Measurements from ENCODE around the gene CIDEA. TPM values are rescaled to one million over a fixed set of nuclear protein-coding genes. Genes with fewer than 3 reads are reported as not detected.
A peak's percentile ranks its signal among the peaks of the same experiment; 100 is the strongest.
"Not testable (repeated sequence)": the region's sequence is repeated elsewhere in the genome, so short reads cannot be mapped to it uniquely, and the experiment has no call there.

CIDEA gene
- not detected for total RNA-seq

GRCh38 chr18:12254136-12254819 lies at the start of gene CIDEA:
TSS of gene CIDEA (plus strand) at chr18:12254361. CDS start at chr18:12254384, 23 bp downstream.
- peaks cover 50% of the 10 kb centered on the region for H3K27me3 Mint-ChIP-seq
- H3K36me3 Mint-ChIP-seq = no peaks in the 10 kb centered on the region
- no peak within 1 kb of the TSS for H3K27ac Mint-ChIP-seq
- no peak for DNase-seq
- POLR2A ChIA-PET = no interaction called here
- no peaks in the 10 kb centered on the region for H3K9me3 Mint-ChIP-seq
- ATAC-seq (ENCODE audit: low read depth) = no peak
- no peaks in the 10 kb centered on the region for H3K4me1 Mint-ChIP-seq
- H3K4me3 Mint-ChIP-seq = no peak within 1 kb of the TSS

GRCh38 chr18:12208296-12209153 lies 45.6 kb upstream of the CIDEA start:
- H3K27me3 Mint-ChIP-seq; H3K4me3 Mint-ChIP-seq; H3K36me3 Mint-ChIP-seq; ATAC-seq (ENCODE audit: low read depth); H3K4me1 Mint-ChIP-seq; POLR2A ChIA-PET; H3K27ac Mint-ChIP-seq; DNase-seq; H3K9me3 Mint-ChIP-seq: not testable (repeated sequence)

DNA sequence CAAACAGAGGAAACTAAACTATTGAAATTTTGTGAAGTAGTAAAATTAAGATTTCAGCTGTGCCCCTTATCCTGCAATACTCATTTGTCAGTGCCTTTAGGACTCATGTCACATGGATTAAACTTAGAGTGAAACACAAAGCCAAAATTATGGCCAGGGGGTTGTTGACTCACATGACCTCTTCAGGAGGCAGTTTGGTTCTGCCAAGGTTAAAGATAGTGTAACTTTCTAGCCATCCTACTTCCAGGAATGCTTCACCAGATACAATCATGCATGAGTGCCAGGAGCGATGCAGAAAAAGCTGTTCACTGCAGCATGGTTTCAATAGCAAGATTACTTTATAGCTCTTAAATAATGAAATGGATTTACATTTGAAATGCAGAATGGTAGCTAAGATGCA lies 41.9 kb upstream of the CIDEA start:
- DNase-seq; H3K4me3 Mint-ChIP-seq; POLR2A ChIA-PET; H3K36me3 Mint-ChIP-seq; H3K27me3 Mint-ChIP-seq; ATAC-seq (ENCODE audit: low read depth); H3K27ac Mint-ChIP-seq; H3K9me3 Mint-ChIP-seq; H3K4me1 Mint-ChIP-seq: not testable (repeated sequence)

- ATAC-seq (ENCODE audit: low read depth); POLR2A ChIA-PET; H3K27ac Mint-ChIP-seq: not testable (repeated sequence)
Measured at GRCh38 chr18:12214296-12215005, 39.7 kb upstream of the CIDEA start.

DNA sequence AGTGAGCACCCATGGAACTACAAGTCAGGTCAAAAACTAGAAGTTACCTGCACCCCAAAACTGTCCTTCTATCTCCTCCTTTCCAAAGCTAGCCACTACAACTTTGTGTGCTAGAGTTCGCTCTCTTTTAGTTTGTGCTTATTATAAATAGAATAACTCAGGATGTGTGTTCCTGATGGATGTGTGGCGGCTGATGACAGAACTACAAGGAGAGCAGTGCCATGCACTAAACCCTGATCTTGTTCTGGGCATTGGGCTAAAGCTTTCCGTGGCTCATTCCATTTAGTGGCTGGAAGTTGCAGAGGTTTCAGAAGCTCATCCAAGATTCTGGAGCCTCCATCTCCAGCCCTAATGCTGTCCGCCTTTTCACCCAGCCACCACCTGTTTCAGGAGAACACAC lies 37.7 kb upstream of the CIDEA start:
- H3K36me3 Mint-ChIP-seq; H3K27ac Mint-ChIP-seq; H3K27me3 Mint-ChIP-seq; DNase-seq; ATAC-seq (ENCODE audit: low read depth); H3K9me3 Mint-ChIP-seq; H3K4me1 Mint-ChIP-seq; POLR2A ChIA-PET; H3K4me3 Mint-ChIP-seq: not testable (repeated sequence)

More at GRCh38 chr18:12214296-12215005, 39.7 kb upstream of the CIDEA start:
- not testable (repeated sequence) for DNase-seq, H3K4me3 Mint-ChIP-seq, H3K27me3 Mint-ChIP-seq, H3K4me1 Mint-ChIP-seq, H3K9me3 Mint-ChIP-seq, H3K36me3 Mint-ChIP-seq

DNA sequence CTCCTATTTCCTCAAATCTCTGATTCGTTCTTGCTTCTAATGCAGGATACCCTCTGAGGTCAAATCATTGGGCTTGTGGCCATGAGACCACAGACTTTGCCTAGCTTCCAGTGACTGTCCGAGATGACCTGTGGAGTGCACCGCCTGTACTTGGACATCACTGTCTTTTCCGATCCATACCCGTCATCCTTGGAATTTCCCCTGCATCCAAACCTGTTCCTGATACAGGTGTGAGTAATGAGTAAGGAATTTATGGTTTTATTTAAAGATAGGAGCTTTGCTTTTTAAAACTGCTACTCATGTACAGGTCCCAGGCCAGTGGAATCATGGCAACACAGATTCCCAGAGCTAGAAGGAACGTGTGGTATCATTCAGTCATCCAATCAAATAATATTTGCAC lies 35.6 kb upstream of the CIDEA start:
- H3K36me3 Mint-ChIP-seq; ATAC-seq (ENCODE audit: low read depth); H3K27ac Mint-ChIP-seq; POLR2A ChIA-PET; H3K9me3 Mint-ChIP-seq; H3K4me1 Mint-ChIP-seq; H3K4me3 Mint-ChIP-seq; DNase-seq: not testable (repeated sequence)
- peaks cover 13% of the 10 kb centered on the region for H3K27me3 Mint-ChIP-seq

GRCh38 chr18:12222041-12222440 lies 32.1 kb upstream of the CIDEA start:
- H3K27me3 Mint-ChIP-seq = peaks cover 14% of the 10 kb centered on the region
- DNase-seq; H3K36me3 Mint-ChIP-seq; H3K4me3 Mint-ChIP-seq; H3K27ac Mint-ChIP-seq; ATAC-seq (ENCODE audit: low read depth); H3K9me3 Mint-ChIP-seq; H3K4me1 Mint-ChIP-seq; POLR2A ChIA-PET: not testable (repeated sequence)

DNA sequence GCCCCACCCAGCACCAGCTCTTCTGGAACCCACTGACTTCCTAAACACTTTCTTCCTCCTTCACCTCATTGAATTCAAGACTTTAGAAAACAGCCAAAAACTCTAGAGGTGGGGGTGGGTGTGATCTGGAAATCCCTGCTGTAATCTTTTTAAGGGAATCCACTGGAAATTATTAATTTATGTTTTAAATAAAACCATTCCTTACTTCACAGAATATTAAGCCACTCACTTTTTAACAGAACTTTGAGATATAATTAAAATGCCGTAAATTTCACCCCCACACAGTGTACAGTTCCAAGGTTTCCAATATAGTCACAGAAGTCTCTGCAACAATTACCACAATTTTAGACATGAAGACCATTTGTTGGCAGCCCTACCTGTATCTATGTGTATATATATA lies 30.8 kb upstream of the CIDEA start:
- H3K4me1 Mint-ChIP-seq; DNase-seq; POLR2A ChIA-PET; ATAC-seq (ENCODE audit: low read depth); H3K27me3 Mint-ChIP-seq; H3K36me3 Mint-ChIP-seq; H3K9me3 Mint-ChIP-seq; H3K27ac Mint-ChIP-seq; H3K4me3 Mint-ChIP-seq: not testable (repeated sequence)

- H3K4me3 Mint-ChIP-seq; POLR2A ChIA-PET; ATAC-seq (ENCODE audit: low read depth); H3K27ac Mint-ChIP-seq; H3K36me3 Mint-ChIP-seq; H3K27me3 Mint-ChIP-seq; H3K4me1 Mint-ChIP-seq; DNase-seq; H3K9me3 Mint-ChIP-seq: not testable (repeated sequence)
Measured at GRCh38 chr18:12226807-12227206, 27.4 kb upstream of the CIDEA start.

DNA sequence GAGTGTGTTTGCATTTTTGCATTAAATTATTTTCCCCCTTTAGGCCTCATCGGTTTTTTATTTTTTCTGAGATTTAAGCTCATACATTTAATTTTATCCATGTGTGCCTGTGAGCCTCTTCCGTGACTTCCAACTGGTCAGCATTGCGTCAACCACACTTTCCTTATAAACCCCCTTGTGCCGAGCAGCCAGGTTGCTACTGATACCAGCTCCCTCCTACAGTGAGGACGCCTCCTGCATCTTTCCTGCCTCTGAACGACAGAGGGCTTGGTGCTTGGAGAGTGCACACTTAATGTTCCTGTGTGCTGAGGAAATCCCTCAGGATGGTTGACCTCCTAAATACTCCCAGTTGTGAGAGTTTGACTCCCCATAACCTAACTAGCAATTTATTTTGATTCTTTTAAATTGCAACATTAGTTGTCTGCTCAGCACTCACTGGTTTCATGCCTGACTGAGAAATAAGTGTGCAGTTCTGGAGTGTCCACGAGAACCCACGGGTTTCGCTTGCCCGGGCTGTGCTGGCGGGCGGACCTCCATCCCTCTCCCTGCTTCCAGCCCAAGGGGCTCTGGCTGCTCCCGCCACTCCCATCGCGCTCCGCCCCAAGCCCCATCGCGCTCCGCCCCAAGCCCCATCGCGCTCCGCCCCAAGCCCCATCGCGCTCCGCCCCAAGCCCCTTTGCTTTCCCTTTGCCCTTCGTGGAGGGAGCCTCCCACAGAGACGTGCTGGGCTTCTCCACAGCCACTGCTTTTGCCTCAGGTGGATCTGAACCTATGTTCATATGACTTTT lies 26.6 kb upstream of the CIDEA start:
- ATAC-seq (ENCODE audit: low read depth) = peak; percentile 60
- DNase-seq, H3K9me3 Mint-ChIP-seq, H3K4me1 Mint-ChIP-seq, POLR2A ChIA-PET, H3K27me3 Mint-ChIP-seq, H3K36me3 Mint-ChIP-seq, H3K4me3 Mint-ChIP-seq, H3K27ac Mint-ChIP-seq: not testable (repeated sequence)

GRCh38 chr18:12228308-12228707 lies 25.9 kb upstream of the CIDEA start:
- ATAC-seq (ENCODE audit: low read depth); DNase-seq; H3K36me3 Mint-ChIP-seq: not testable (repeated sequence)

DNA sequence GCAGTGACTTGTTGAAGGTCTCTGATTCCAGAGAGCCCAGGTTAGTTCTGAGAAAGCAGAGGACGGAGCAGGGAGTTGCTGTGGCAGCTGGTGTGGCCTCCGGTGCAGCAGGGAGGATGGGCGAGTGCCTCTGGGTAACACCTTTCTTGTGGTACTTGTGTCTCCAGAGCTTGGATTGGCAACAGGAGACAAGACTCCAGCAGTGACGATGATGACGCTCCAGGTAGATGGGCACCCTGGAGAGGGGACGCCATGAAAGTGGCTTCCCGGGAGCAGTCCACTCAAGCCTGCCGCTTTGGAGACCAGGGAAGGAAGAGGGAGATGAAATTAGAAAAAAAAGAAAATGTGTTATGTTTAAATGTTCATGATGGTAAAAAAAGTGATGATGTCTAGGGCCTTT lies 23.6 kb upstream of the CIDEA start:
- H3K4me1 Mint-ChIP-seq; H3K36me3 Mint-ChIP-seq; DNase-seq; H3K4me3 Mint-ChIP-seq; ATAC-seq (ENCODE audit: low read depth); H3K27me3 Mint-ChIP-seq; H3K9me3 Mint-ChIP-seq; H3K27ac Mint-ChIP-seq; POLR2A ChIA-PET: not testable (repeated sequence)

More at GRCh38 chr18:12228308-12228707, 25.9 kb upstream of the CIDEA start:
- H3K4me3 Mint-ChIP-seq, H3K27ac Mint-ChIP-seq, POLR2A ChIA-PET, H3K27me3 Mint-ChIP-seq, H3K4me1 Mint-ChIP-seq, H3K9me3 Mint-ChIP-seq: not testable (repeated sequence)
